NT2/D1 (cell line): ENCODE measurements around the gene SASS6.

Experiments used
- DNase-seq: peaks from one replicate; pipeline ENCODE4 v3.0.0-alpha.2; 2011; ENCODE audit warnings: low read depth, low spot score
- H3K27me3 ChIP-seq: 2 replicates; pipeline ENCODE4 v1.6.0; 2011; ENCODE audit warnings: mild to moderate bottlenecking; ENCODE audit not compliant: insufficient read length, insufficient read depth
- H3K36me3 ChIP-seq: 2 replicates; pipeline ENCODE4 v1.6.1; 2011; ENCODE audit warnings: mild to moderate bottlenecking, low read length, mixed read lengths; ENCODE audit not compliant: insufficient read depth, insufficient read length
- H3K4me1 ChIP-seq: 2 replicates; pipeline ENCODE4 v1.5.1; 2011; ENCODE audit not compliant: insufficient read depth, insufficient read length
- H3K4me3 ChIP-seq: 2 replicates; pipeline ENCODE4 v1.5.1; 2011; ENCODE audit warnings: low read depth; ENCODE audit not compliant: insufficient read length
- H3K9ac ChIP-seq: 2 replicates; pipeline ENCODE4 v1.6.0; 2011; ENCODE audit warnings: low read depth; ENCODE audit not compliant: insufficient read length
- H3K9me3 ChIP-seq: 2 replicates; pipeline ENCODE4 v1.5.1; 2011; ENCODE audit warnings: mild to moderate bottlenecking, low read length; ENCODE audit not compliant: insufficient read depth
- SUZ12 ChIP-seq: IDR thresholded peaks from 2 replicates; pipeline ENCODE4 v1.6.1; 2011; ENCODE audit not compliant: insufficient read length, insufficient read depth; ENCODE audit errors: extremely low read depth
- YY1 ChIP-seq: IDR thresholded peaks from 2 replicates; pipeline ENCODE4 v1.6.1; 2011; ENCODE audit not compliant: insufficient read length, insufficient read depth
- ZNF274 ChIP-seq: IDR thresholded peaks from 2 replicates; pipeline ENCODE4 v1.6.1; 2011; ENCODE audit warnings: mild to moderate bottlenecking, low read depth, low read length

The SASS6 gene

DNA sequence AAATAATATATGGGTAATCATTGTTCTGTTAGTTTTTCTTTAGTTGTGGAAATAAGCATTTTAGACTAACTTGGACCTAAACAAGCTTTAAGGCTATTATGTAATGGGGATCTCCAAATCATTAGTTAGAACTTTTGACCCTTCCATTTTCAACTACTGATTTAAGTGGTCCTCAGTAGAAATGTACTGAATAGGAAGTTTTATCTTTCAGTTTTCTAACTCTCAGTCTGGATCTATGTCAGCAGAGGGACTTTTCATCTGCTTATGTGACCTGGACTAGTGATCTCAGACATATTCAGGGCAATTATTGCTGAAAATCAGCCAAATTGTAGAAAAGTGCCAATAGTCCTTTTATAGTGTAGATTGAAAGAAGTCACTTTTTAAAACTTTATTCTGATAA is 56.0 kb downstream of the SASS6 start:
- Histone ChIP-seq H3K4me3 (no peak overlapping the region), H3K9ac (no peak overlapping the region), H3K36me3 (peaks cover 81% of the 10 kb centered on the region), H3K27me3 (no peaks in the 10 kb centered on the region), H3K9me3 (no peaks in the 10 kb centered on the region), H3K4me1 (no peaks in the 10 kb centered on the region)
- DNase-seq: no peak
- TF ChIP-seq ZNF274: no peak
- no peak for TF ChIP-seq SUZ12
- no peak for TF ChIP-seq YY1

DNA sequence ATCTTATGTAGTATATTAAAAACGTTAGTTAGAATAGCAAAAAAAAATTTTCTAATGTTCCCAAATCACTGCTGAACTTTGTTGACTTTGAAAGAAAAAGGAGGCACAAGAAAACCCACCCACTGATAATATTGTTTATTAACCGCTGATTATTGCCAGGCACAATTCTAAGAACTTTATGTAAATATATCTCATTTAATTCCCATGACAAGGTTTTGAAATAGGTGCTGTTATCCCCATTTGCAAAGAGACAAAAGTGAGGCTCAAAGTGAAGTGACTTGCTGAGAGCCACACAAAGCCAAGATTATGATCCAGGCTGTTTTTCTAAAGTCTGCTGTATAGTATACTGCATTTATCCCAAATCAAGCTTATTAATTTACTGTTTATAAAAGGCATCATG is 56.4 kb downstream of the SASS6 start:
- no peak for TF ChIP-seq ZNF274
- no peak for TF ChIP-seq SUZ12
- Histone ChIP-seq H3K36me3 (peaks cover 80% of the 10 kb centered on the region), H3K9ac (no peak overlapping the region), H3K27me3 (no peaks in the 10 kb centered on the region), H3K4me1 (no peaks in the 10 kb centered on the region), H3K9me3 (no peaks in the 10 kb centered on the region), H3K4me3 (no peak overlapping the region)
- DNase-seq: no peak

- Histone ChIP-seq H3K9me3 (no peaks in the 10 kb centered on the region), H3K4me1 (no peaks in the 10 kb centered on the region), H3K9ac (no peak overlapping the region), H3K4me3 (no peak overlapping the region), H3K36me3 (peaks cover 80% of the 10 kb centered on the region), H3K27me3 (no peaks in the 10 kb centered on the region)
- no peak for DNase-seq
- TF ChIP-seq ZNF274: no peak
- no peak for TF ChIP-seq YY1
- TF ChIP-seq SUZ12: no peak
Observed at GRCh38 chr1:100075773-100076172, 57.0 kb downstream of the SASS6 start.

GRCh38 chr1:100074604-100075395 is 57.9 kb downstream of the SASS6 start:
- Histone ChIP-seq H3K27me3 (no peaks in the 10 kb centered on the region), H3K36me3 (peaks cover 81% of the 10 kb centered on the region), H3K4me1 (no peaks in the 10 kb centered on the region), H3K9me3 (no peaks in the 10 kb centered on the region), H3K9ac (no peak overlapping the region), H3K4me3 (no peak overlapping the region)
- TF ChIP-seq ZNF274 (no peak), YY1 (no peak), SUZ12 (no peak)
- no peak for DNase-seq

DNA sequence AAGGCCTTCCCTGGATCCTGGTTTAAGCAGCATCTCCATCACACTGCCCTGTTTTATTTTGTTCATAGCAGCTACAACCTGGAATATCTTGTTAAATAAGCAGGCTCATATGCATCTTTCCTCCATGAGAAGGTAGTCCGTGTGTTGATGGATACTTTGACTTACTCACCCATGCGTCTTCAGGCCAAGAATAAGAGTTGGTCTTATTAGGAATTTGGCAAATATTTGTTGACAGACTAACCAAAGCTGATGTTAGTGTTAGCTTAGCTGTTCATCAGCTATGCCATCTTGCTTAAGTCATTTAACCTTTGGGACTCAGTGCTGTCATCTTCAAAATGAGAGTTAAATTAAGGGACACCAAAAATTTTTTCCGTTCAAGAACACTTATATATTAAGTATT is 59.2 kb downstream of the SASS6 start:
- no peak overlapping the region for H3K9ac ChIP-seq
- TF ChIP-seq YY1: no peak
- no peak for TF ChIP-seq SUZ12
- TF ChIP-seq ZNF274: no peak
- H3K36me3 ChIP-seq: peaks cover 82% of the 10 kb centered on the region
- H3K27me3 ChIP-seq: no peaks in the 10 kb centered on the region
- H3K4me1 ChIP-seq: no peaks in the 10 kb centered on the region
- H3K4me3 ChIP-seq: no peak overlapping the region
- no peak for DNase-seq
- no peaks in the 10 kb centered on the region for H3K9me3 ChIP-seq

DNA sequence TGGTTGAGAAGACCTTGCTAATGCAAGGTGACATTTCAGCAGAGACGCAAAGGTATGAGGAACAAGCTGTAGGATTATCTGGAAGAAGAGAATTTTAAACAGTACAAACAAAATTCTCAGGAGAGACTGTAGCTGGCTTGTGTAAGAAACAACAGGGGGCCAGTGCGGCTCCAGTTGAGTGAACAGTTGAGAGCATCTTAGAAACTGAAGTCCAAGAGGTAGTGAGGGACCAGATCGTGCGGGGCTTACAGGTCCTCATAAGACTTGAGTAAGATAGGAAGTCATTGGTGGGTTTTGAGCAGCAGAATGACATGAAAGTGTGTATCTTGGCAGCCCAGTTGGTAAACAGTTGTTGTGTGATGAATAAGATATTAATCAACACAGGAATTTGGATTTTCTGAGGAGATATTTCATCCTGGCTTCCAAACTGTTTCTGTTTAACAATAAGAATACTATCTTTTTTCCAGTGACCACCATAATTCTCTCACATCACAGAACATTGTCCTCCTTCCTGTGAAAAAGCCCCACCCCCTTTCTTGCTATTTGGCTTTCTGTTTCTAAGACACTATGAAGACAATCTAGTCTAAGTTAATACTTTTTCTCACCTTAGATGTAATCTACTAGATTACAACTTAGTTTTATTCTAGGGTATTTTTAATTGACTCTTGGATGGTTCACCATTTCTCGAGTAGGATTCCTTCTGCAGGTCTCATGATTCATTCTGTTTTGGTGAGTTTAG is 62.4 kb downstream of the SASS6 start:
- no peaks in the 10 kb centered on the region for H3K9me3 ChIP-seq
- no peak overlapping the region for H3K9ac ChIP-seq
- H3K4me1 ChIP-seq: no peaks in the 10 kb centered on the region
- H3K4me3 ChIP-seq: no peak overlapping the region
- no peaks in the 10 kb centered on the region for H3K27me3 ChIP-seq
- DNase-seq: no peak
- H3K36me3 ChIP-seq: peaks cover 85% of the 10 kb centered on the region
- TF ChIP-seq SUZ12: no peak
- TF ChIP-seq ZNF274: no peak
- TF ChIP-seq YY1: no peak

- TF ChIP-seq YY1: no peak
- no peak for TF ChIP-seq ZNF274
- TF ChIP-seq SUZ12: no peak
- no peaks in the 10 kb centered on the region for H3K9me3 ChIP-seq
- H3K4me3 ChIP-seq: no peak overlapping the region
- H3K27me3 ChIP-seq: no peaks in the 10 kb centered on the region
- H3K36me3 ChIP-seq: peaks cover 76% of the 10 kb centered on the region
- no peak overlapping the region for H3K9ac ChIP-seq
- H3K4me1 ChIP-seq: no peaks in the 10 kb centered on the region
- no peak for DNase-seq
Observed at GRCh38 chr1:100065969-100066227, 66.8 kb downstream of the SASS6 start.

GRCh38 chr1:100065183-100065968 is 67.4 kb downstream of the SASS6 start:
- no peak for DNase-seq
- Histone ChIP-seq H3K9ac (no peak overlapping the region), H3K4me3 (no peak overlapping the region), H3K36me3 (peaks cover 76% of the 10 kb centered on the region), H3K27me3 (no peaks in the 10 kb centered on the region), H3K4me1 (no peaks in the 10 kb centered on the region), H3K9me3 (no peaks in the 10 kb centered on the region)
- TF ChIP-seq YY1 (no peak), SUZ12 (no peak), ZNF274 (no peak)
